ENCODE data around the gene CORO7. TPM values are rescaled to one million over a fixed set of nuclear protein-coding genes. Genes with fewer than 3 reads are reported as not detected.
"Not testable (repeated sequence)": the region's sequence is repeated elsewhere in the genome, so short reads cannot be mapped to it uniquely, and the experiment has no call there.

CORO7 gene
- total and polyA plus RNA-seq, 4 donors, result 15.3 to 60.1 (median 40.7) TPM

DNA sequence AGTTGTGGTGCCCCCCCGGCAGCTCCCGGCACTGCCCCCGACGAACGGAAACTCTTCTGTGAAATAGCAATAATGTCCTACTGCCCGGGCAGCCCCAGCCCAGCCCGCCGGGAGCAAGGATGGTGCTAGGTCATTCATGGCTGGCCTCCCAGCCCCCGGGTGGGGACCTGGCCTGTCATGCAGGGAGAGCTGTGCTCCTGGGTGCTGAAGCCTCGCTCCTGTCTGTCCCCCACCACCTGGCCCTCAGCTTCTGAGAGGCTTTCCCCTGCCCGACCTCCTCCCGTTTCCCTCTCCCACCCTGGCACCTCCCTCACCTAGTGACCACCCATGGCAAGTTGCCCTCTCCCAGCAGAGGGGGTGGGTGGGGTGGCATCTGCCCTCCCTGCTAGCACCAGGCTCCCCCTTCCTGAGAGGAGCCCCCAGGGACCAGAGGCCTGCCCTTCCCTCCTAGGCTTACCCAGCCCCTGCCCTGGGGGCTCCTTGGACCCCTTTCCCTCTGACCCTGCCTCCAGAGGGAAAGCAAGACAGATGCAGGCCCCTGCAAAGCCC lies 78.8 kb downstream of the CORO7 start:
- H3K9me3 ChIP-seq (ENCODE audit: control insufficient read depth, low read length), result no peaks in the 10 kb centered on the region
- H3K36me3 ChIP-seq (ENCODE audit: control insufficient read depth in 1 of 2, insufficient read depth in 2 of 2, low read length in 1 of 2), result no peaks in the 10 kb centered on the region
- DNase-seq (peak in 1 of 2 donors; percentile 49), ATAC-seq (ENCODE audit: low FRiP score) (no peak)
- H3K4me3 ChIP-seq (ENCODE audit: low read length in 2 of 2), result no peak overlapping the region
- no peaks in the 10 kb centered on the region for H3K27me3 ChIP-seq (ENCODE audit: control insufficient read depth in 1 of 2, insufficient read depth in 2 of 2, low read length in 1 of 2)
- intact Hi-C loops (cut with DNase I), result loop anchor here in 1 of 2 donors (10.0 kb wide), 1 partner anchor 363 kb away; no protein-coding TSS in a partner anchor
- H3K27ac ChIP-seq (ENCODE audit: low read depth in 1 of 2, low read length in 2 of 2), result no peak overlapping the region
- no peaks in the 10 kb centered on the region for H3K4me1 ChIP-seq (ENCODE audit: control insufficient read depth in 1 of 2, insufficient read depth in 2 of 2, low read length in 2 of 2)
- 65 to 67% methylated on average over 12 of the region's 12 CpGs for WGBS, 2 donors

DNA sequence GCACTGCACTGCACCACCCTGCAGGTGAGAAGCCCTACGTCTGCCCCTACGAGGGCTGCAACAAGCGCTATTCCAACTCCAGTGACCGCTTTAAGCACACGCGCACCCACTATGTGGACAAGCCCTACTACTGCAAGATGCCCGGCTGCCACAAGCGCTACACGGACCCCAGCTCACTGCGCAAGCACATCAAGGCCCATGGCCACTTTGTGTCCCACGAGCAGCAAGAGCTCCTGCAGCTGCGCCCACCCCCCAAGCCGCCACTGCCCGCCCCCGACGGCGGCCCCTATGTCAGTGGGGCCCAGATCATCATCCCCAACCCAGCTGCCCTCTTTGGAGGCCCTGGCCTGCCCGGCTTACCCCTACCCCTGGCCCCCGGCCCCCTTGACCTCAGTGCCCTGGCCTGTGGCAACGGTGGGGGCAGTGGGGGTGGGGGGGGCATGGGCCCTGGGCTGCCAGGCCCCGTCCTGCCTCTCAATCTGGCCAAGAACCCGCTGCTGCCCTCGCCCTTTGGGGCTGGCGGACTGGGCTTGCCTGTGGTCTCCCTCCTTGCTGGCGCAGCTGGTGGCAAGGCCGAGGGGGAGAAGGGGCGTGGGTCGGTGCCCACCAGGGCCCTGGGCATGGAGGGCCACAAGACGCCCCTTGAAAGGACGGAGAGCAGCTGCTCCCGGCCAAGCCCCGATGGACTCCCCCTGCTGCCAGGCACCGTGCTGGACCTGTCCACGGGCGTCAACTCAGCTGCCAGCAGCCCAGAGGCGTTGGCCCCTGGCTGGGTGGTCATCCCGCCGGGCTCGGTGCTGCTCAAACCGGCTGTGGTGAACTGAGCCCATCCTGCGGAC lies 79.5 kb downstream of the CORO7 start:
- H3K27ac ChIP-seq (ENCODE audit: low read depth in 1 of 2, low read length in 2 of 2), result no peak overlapping the region
- intact Hi-C loops (cut with DNase I), result loop anchor here in 1 of 2 donors (10.0 kb wide), 1 partner anchor 362 kb away; no protein-coding TSS in a partner anchor
- no peak for ATAC-seq (ENCODE audit: low FRiP score)
- H3K9me3 ChIP-seq (ENCODE audit: control insufficient read depth, low read length), result no peaks in the 10 kb centered on the region
- no peak for DNase-seq
- no peak overlapping the region for H3K4me3 ChIP-seq (ENCODE audit: low read length in 2 of 2)
- WGBS, 2 donors, result 76 to 78% methylated on average over 38 to 41 of the region's 41 CpGs
- H3K4me1 ChIP-seq (ENCODE audit: control insufficient read depth in 1 of 2, insufficient read depth in 2 of 2, low read length in 2 of 2), result no peaks in the 10 kb centered on the region
- no peaks in the 10 kb centered on the region for H3K27me3 ChIP-seq (ENCODE audit: control insufficient read depth in 1 of 2, insufficient read depth in 2 of 2, low read length in 1 of 2)
- no peaks in the 10 kb centered on the region for H3K36me3 ChIP-seq (ENCODE audit: control insufficient read depth in 1 of 2, insufficient read depth in 2 of 2, low read length in 1 of 2)

DNA sequence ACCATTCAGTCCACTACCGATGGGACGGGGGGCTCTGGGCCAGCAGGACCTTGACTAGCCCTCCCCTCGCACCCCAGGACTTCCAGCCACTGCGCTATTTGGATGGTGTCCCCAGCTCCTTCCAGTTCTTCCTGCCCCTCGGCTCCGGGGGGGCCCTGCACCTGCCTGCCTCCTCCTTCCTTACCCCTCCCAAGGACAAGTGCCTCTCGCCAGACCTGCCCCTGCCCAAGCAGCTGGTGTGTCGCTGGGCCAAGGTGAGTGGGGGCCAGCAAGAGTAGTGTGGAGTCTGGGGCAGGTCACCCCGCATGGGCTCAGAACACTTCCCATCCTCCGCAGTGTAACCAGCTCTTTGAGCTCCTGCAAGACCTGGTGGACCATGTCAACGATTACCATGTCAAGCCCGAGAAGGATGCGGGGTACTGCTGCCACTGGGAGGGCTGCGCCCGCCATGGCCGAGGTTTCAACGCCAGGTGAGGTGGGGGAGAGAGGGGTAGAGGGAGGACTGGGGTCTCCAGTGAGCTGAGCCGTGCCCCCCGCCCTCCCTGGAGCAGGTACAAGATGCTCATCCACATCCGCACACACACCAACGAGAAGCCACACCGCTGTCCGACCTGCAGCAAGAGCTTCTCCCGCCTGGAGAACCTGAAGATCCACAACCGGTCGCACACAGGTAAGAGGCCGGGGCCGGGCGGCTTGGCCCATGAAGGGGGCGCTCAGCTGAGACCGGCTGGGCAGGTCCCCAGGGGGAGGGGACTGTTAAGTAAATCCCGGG lies 81.5 kb downstream of the CORO7 start:
- 83 to 85% methylated on average over 30 to 32 of the region's 32 CpGs for WGBS, 2 donors
- no peaks in the 10 kb centered on the region for H3K36me3 ChIP-seq (ENCODE audit: control insufficient read depth in 1 of 2, insufficient read depth in 2 of 2, low read length in 1 of 2)
- H3K4me3 ChIP-seq (ENCODE audit: low read length in 2 of 2), result no peak overlapping the region
- ATAC-seq (ENCODE audit: low FRiP score) (no peak), DNase-seq (peak in 1 of 2 donors; percentile 41)
- H3K27ac ChIP-seq (ENCODE audit: low read depth in 1 of 2, low read length in 2 of 2), result no peak overlapping the region
- no peaks in the 10 kb centered on the region for H3K4me1 ChIP-seq (ENCODE audit: control insufficient read depth in 1 of 2, insufficient read depth in 2 of 2, low read length in 2 of 2)
- H3K9me3 ChIP-seq (ENCODE audit: control insufficient read depth, low read length), result no peaks in the 10 kb centered on the region
- intact Hi-C loops (cut with DNase I), result loop anchor here (5.0 to 10.0 kb wide), 2 partner anchors 133 to 360 kb away; no protein-coding TSS in a partner anchor
- no peaks in the 10 kb centered on the region for H3K27me3 ChIP-seq (ENCODE audit: control insufficient read depth in 1 of 2, insufficient read depth in 2 of 2, low read length in 1 of 2)

DNA sequence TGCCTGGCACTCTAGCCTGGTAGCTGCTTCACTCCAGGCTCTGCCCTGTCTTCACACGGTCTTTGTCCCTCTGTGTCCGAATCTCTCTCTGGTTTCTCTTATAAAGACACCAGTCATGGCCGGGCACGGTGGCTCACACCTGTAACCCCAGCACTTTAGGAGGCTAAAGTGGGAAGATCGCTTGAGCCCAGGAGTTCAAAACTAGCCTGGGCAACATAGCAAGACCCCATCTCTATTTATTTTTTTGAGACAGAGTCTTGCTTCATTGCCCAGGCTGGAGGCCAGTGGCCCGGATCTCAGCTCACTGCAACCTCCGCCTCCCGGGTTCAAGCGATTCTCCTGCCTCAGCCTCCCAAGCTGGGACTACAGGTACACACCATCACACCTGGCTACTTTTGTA lies 82.7 kb downstream of the CORO7 start:
- not testable (repeated sequence) for DNase-seq; H3K4me3 ChIP-seq (ENCODE audit: low read length in 2 of 2); H3K27me3 ChIP-seq (ENCODE audit: control insufficient read depth in 1 of 2, insufficient read depth in 2 of 2, low read length in 1 of 2); H3K9me3 ChIP-seq (ENCODE audit: control insufficient read depth, low read length); H3K4me1 ChIP-seq (ENCODE audit: control insufficient read depth in 1 of 2, insufficient read depth in 2 of 2, low read length in 2 of 2); ATAC-seq (ENCODE audit: low FRiP score); H3K36me3 ChIP-seq (ENCODE audit: control insufficient read depth in 1 of 2, insufficient read depth in 2 of 2, low read length in 1 of 2); H3K27ac ChIP-seq (ENCODE audit: low read depth in 1 of 2, low read length in 2 of 2)
- WGBS, 2 donors, result 86 to 87% methylated on average over 9 of the region's 9 CpGs
- intact Hi-C loops (cut with DNase I), result loop anchor here (2.0 to 10.0 kb wide), 3 partner anchors 73 to 359 kb away; no protein-coding TSS in a partner anchor

DNA sequence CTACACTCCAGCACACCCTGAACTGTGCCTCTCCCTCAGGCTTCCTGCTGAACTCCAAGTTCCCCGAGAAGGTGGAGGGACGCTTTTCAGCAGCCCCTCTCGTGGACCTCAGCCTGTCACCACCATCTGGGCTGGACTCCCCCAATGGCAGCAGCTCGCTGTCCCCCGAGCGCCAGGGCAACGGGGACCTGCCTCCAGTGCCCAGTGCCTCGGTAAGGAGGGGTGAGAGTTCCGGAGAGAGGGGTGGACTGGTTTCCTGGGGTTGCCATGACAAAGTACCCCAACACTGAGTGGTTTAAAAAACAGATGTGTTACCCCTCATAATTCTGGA lies 83.1 kb downstream of the CORO7 start:
- no peak overlapping the region for H3K27ac ChIP-seq (ENCODE audit: low read depth in 1 of 2, low read length in 2 of 2)
- ATAC-seq (ENCODE audit: low FRiP score), result no peak
- H3K36me3 ChIP-seq (ENCODE audit: control insufficient read depth in 1 of 2, insufficient read depth in 2 of 2, low read length in 1 of 2), result no peaks in the 10 kb centered on the region
- DNase-seq, result no peak
- H3K27me3 ChIP-seq (ENCODE audit: control insufficient read depth in 1 of 2, insufficient read depth in 2 of 2, low read length in 1 of 2), result no peaks in the 10 kb centered on the region
- no peak overlapping the region for H3K4me3 ChIP-seq (ENCODE audit: low read length in 2 of 2)
- no peaks in the 10 kb centered on the region for H3K9me3 ChIP-seq (ENCODE audit: control insufficient read depth, low read length)
- WGBS, 2 donors, result 70 to 75% methylated on average over 9 of the region's 9 CpGs
- H3K4me1 ChIP-seq (ENCODE audit: control insufficient read depth in 1 of 2, insufficient read depth in 2 of 2, low read length in 2 of 2), result no peaks in the 10 kb centered on the region
- intact Hi-C loops (cut with DNase I), result loop anchor here (2.0 to 10.0 kb wide), 3 partner anchors 72 to 358 kb away; no protein-coding TSS in a partner anchor

DNA sequence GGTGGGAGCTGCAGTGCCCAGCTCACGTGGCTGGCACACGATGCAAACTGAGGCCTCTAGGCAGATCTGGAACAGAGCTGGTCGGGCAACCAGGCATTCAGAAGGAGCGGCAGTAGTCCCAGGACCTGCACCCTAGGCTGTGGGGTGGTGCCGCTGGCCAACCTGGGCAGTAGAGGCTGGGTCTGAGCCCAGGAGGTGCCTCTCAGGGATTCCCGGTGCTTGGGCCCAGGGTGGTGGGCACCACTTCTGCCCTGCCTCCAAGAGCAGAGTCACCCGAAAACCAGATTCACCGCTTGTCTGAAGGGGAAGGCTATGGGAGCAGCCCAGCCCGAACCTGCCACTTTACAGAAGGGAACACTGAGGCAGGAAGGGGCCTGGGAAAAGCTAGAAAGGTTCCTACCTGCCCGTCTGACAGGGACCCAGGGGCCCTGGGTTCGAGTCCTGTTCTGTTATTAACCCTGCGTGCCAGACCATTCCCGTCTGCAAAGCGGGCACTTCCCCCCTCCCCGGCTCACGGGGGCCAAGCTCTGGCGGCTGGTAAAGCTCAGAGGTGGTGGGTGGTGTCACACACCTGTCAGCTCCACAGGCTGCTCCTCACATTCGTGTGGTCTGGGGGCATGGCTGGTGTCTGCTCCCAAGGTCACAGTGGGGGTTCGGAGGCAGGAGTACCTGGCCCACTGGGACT lies 83.6 kb downstream of the CORO7 start:
- H3K36me3 ChIP-seq (ENCODE audit: control insufficient read depth in 1 of 2, insufficient read depth in 2 of 2, low read length in 1 of 2), result no peaks in the 10 kb centered on the region
- intact Hi-C loops (cut with DNase I), result loop anchor here (2.0 to 10.0 kb wide), 3 partner anchors 72 to 358 kb away; no protein-coding TSS in a partner anchor

DNA sequence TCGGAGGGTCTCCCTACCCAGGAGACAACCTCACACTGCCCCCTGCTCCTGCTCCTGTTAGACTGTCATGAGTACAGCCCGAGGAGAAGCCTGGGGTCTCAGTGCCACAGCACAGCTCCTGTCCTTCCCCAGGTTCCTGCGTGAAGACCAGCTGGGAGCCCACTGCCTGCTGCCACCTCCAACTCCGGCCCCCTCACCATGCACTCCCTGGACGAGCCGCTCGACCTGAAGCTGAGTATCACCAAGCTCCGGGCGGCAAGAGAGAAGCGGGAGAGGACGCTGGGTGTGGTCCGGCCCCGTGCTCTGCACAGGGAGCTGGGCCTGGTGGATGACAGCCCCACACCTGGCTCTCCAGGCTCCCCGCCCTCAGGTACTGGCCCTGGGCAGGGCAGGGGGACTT lies 84.3 kb downstream of the CORO7 start:
- intact Hi-C loops (cut with DNase I), result loop anchor here (2.0 to 10.0 kb wide), 3 partner anchors 71 to 357 kb away; no protein-coding TSS in a partner anchor
- H3K27me3 ChIP-seq (ENCODE audit: control insufficient read depth in 1 of 2, insufficient read depth in 2 of 2, low read length in 1 of 2), result no peaks in the 10 kb centered on the region
- no peaks in the 10 kb centered on the region for H3K4me1 ChIP-seq (ENCODE audit: control insufficient read depth in 1 of 2, insufficient read depth in 2 of 2, low read length in 2 of 2)
- H3K4me3 ChIP-seq (ENCODE audit: low read length in 2 of 2), result no peak overlapping the region
- DNase-seq (peak in 1 of 2 donors; percentile 44), ATAC-seq (ENCODE audit: low FRiP score) (no peak)
- H3K27ac ChIP-seq (ENCODE audit: low read depth in 1 of 2, low read length in 2 of 2), result no peak overlapping the region
- H3K9me3 ChIP-seq (ENCODE audit: control insufficient read depth, low read length), result no peaks in the 10 kb centered on the region
- whole genome bisulfite sequencing, 2 donors, result 72 to 80% methylated on average over 14 of the region's 14 CpGs
- H3K36me3 ChIP-seq (ENCODE audit: control insufficient read depth in 1 of 2, insufficient read depth in 2 of 2, low read length in 1 of 2), result no peaks in the 10 kb centered on the region

More for the DNA sequence above, 83.6 kb downstream of the CORO7 start:
- H3K4me3 ChIP-seq (ENCODE audit: low read length in 2 of 2), result no peak overlapping the region
- no peaks in the 10 kb centered on the region for H3K27me3 ChIP-seq (ENCODE audit: control insufficient read depth in 1 of 2, insufficient read depth in 2 of 2, low read length in 1 of 2)
- ATAC-seq (ENCODE audit: low FRiP score) (no peak), DNase-seq (peak in 1 of 2 donors; percentile 34)
- 74% methylated on average over 19 of the region's 19 CpGs for WGBS, 2 donors
- no peak overlapping the region for H3K27ac ChIP-seq (ENCODE audit: low read depth in 1 of 2, low read length in 2 of 2)
- H3K4me1 ChIP-seq (ENCODE audit: control insufficient read depth in 1 of 2, insufficient read depth in 2 of 2, low read length in 2 of 2), result no peaks in the 10 kb centered on the region
- H3K9me3 ChIP-seq (ENCODE audit: control insufficient read depth, low read length), result no peaks in the 10 kb centered on the region

DNA sequence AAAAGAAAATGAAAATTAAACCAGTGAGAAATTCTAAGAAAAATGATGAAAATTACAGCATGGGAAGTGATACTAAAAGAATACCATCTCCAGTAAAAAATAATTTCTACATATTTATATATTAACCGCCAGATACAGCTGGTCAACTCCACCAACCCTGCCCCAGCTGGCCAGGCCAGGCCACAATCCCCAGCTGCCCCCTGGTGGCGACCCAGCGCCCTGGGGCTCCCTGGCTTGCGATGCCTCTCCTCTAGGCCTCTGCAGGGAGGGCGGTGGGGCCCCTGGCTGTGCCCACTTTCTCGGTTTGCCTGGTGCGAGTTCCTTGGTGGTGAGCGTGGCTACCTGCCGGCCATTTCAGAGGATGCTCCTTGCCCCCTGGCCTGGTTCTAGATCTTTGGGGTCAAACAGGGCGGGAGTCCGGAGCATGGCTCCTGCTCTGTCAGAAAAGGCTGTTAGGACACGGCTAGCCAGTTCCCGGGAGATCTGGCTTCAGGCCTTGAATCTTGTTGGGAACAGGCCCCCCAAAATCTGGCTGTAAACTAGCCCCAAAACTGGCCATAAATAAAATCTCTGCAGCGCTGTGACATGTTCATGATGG lies 86.0 kb downstream of the CORO7 start:
- Histone ChIP-seq H3K36me3 (ENCODE audit: control insufficient read depth in 1 of 2, insufficient read depth in 2 of 2, low read length in 1 of 2) (no peaks in the 10 kb centered on the region), H3K4me1 (ENCODE audit: control insufficient read depth in 1 of 2, insufficient read depth in 2 of 2, low read length in 2 of 2) (no peaks in the 10 kb centered on the region), H3K4me3 (ENCODE audit: low read length in 2 of 2) (no peak overlapping the region), H3K9me3 (ENCODE audit: control insufficient read depth, low read length) (no peaks in the 10 kb centered on the region), H3K27me3 (ENCODE audit: control insufficient read depth in 1 of 2, insufficient read depth in 2 of 2, low read length in 1 of 2) (no peaks in the 10 kb centered on the region), H3K27ac (ENCODE audit: low read depth in 1 of 2, low read length in 2 of 2) (no peak overlapping the region)
- intact Hi-C loops (cut with DNase I), result loop anchor here (1.0 to 10.0 kb wide), 4 partner anchors 69 to 356 kb away; no protein-coding TSS in a partner anchor
- DNase-seq (peak; percentile 89 to 95), ATAC-seq (ENCODE audit: low FRiP score) (peak; percentile 82)
- 46 to 47% methylated on average over 14 of the region's 14 CpGs for WGBS, 2 donors
